ENCODE results near the gene SLC44A2. TPM values are rescaled to one million over a fixed set of nuclear protein-coding genes. Genes with fewer than 3 reads are reported as not detected.
"Not testable (repeated sequence)": the region's sequence is repeated elsewhere in the genome, so short reads cannot be mapped to it uniquely, and the experiment has no call there.

SLC44A2 gene
- total and polyA plus RNA-seq, 8 donors, result 175 to 255 (median 188) TPM

GRCh38 chr19:10670182-10670581, 44.8 kb downstream of the SLC44A2 start:
- TF ChIP-seq, protein P1, sequence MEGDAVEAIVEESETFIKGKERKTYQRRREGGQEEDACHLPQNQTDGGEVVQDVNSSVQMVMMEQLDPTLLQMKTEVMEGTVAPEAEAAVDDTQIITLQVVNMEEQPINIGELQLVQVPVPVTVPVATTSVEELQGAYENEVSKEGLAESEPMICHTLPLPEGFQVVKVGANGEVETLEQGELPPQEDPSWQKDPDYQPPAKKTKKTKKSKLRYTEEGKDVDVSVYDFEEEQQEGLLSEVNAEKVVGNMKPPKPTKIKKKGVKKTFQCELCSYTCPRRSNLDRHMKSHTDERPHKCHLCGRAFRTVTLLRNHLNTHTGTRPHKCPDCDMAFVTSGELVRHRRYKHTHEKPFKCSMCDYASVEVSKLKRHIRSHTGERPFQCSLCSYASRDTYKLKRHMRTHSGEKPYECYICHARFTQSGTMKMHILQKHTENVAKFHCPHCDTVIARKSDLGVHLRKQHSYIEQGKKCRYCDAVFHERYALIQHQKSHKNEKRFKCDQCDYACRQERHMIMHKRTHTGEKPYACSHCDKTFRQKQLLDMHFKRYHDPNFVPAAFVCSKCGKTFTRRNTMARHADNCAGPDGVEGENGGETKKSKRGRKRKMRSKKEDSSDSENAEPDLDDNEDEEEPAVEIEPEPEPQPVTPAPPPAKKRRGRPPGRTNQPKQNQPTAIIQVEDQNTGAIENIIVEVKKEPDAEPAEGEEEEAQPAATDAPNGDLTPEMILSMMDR (IDR thresholded peaks at IDR 0.05), result no peak
- ATAC-seq (no peak), DNase-seq (no peak)
- intact Hi-C loops (cut with DNase I), result no loop called here
- H3K4me1 ChIP-seq, result peaks cover 0 to 60% of the 10 kb centered on the region in 2 donors
- no peaks in the 10 kb centered on the region for H3K9me3 ChIP-seq
- H3K36me3 ChIP-seq, result peaks cover 0 to 59% of the 10 kb centered on the region in 2 donors
- H3K4me3 ChIP-seq, result no peak overlapping the region
- H3K27me3 ChIP-seq, result no peaks in the 10 kb centered on the region
- H3K27ac ChIP-seq, result no peak overlapping the region

DNA sequence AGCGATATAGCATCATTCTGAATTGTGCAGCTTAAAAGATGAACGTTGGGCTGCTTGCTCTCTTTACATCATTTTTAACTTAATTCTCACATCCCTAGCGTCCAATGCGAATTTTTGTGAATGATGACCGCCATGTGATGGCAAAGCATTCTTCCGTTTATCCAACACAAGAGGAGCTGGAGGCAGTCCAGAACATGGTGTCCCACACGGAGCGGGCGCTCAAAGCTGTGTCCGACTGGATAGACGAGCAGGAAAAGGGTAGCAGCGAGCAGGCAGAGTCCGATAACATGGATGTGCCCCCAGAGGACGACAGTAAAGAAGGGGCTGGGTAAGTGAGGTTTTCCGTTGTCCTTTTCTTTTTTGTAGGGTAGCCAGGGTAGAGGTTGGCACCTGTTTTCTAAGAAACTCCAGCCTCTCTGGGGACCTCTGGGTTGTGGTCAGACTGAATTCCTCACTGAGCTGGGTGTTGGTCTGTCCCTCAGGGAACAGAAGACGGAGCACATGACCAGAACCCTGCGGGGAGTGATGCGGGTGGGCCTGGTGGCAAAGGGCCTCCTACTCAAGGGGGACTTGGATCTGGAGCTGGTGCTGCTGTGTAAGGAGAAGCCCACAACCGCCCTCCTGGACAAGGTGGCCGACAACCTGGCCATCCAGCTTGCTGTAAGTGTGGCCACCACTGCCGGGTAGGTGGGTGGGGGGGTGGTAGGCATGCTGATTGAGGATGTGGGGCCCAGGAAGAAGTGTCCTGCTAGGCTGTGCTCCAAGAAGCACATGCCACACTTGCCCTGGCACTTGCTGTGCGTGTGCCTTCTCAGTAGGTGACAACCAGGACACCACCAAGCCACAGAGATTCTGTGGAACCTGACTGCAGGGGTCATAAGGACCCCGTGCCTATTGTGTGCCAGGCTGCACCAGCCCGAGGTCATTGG, 45.8 kb downstream of the SLC44A2 start:
- H3K4me3 ChIP-seq, result no peak overlapping the region
- peaks cover 0 to 54% of the 10 kb centered on the region in 2 donors for H3K4me1 ChIP-seq
- H3K27ac ChIP-seq, result no peak overlapping the region
- TF ChIP-seq, protein P1 (IDR thresholded peaks at IDR 0.05), result no peak
- no peaks in the 10 kb centered on the region for H3K9me3 ChIP-seq
- ATAC-seq (no peak), DNase-seq (peak in 1 of 4 donors; percentile 43)
- intact Hi-C loops (cut with DNase I), result no loop called here
- no peaks in the 10 kb centered on the region for H3K27me3 ChIP-seq
- H3K36me3 ChIP-seq, result peaks cover 0 to 68% of the 10 kb centered on the region in 2 donors

DNA sequence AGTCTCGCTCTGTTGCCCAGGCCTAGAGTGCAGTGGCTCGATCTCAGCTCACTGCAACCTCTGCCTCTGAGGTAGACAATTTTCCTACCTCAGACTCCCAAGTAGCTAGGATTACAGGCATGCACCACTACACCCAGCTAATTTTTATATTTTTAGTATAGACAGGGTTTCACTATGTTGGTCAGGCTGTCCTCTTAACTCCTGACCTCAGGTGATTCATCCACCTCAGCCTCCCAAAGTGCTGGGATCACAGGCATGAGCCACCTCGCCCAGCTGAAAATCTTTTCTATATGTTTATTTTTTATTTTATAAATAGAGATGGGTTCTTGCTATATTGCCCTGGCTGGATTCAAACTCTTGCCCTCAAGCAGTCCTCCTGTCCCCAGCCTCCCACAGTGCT, 46.6 kb downstream of the SLC44A2 start:
- ATAC-seq, result peak; percentile 37
- H3K4me3 ChIP-seq; H3K27ac ChIP-seq; H3K27me3 ChIP-seq; intact Hi-C loops (cut with DNase I); H3K9me3 ChIP-seq: not testable (repeated sequence)
- H3K36me3 ChIP-seq, result peaks cover 0 to 67% of the 10 kb centered on the region in 2 donors
- peak in 1 of 4 donors; percentile 0 for DNase-seq
- peaks cover 0 to 46% of the 10 kb centered on the region in 2 donors for H3K4me1 ChIP-seq

DNA sequence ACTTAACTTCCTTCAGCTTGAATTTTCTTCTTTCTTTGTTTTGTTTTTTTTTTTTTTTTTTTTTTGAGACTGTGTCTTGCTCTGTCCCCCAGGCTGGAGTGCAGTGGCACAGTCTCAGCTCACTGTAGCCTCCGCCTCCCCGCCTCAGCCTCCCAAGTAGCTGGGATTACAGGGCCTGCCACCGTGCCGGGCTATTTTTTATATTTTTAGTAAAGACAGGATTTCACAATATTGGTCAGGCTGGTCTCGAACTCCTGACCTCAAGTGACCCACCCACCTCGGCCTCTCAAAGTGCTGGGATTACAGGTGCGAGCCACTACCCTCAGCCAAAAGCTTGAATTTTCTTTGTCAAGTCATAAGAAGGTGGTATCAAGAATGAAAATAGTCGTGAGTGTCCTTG, 49.9 kb downstream of the SLC44A2 start:
- intact Hi-C loops (cut with DNase I); H3K9me3 ChIP-seq; H3K27me3 ChIP-seq; ATAC-seq; H3K27ac ChIP-seq; H3K4me3 ChIP-seq: not testable (repeated sequence)
- peaks cover 0 to 96% of the 10 kb centered on the region in 2 donors for H3K36me3 ChIP-seq
- H3K4me1 ChIP-seq, result peaks cover 0 to 22% of the 10 kb centered on the region in 2 donors
- DNase-seq, result peak in 1 of 4 donors; percentile 9

GRCh38 chr19:10677751-10678150, 52.4 kb downstream of the SLC44A2 start:
- intact Hi-C loops (cut with DNase I), result no loop called here
- TF ChIP-seq, protein P1 (IDR thresholded peaks at IDR 0.05), result no peak
- H3K36me3 ChIP-seq, result peaks cover 0 to 98% of the 10 kb centered on the region in 2 donors

DNA sequence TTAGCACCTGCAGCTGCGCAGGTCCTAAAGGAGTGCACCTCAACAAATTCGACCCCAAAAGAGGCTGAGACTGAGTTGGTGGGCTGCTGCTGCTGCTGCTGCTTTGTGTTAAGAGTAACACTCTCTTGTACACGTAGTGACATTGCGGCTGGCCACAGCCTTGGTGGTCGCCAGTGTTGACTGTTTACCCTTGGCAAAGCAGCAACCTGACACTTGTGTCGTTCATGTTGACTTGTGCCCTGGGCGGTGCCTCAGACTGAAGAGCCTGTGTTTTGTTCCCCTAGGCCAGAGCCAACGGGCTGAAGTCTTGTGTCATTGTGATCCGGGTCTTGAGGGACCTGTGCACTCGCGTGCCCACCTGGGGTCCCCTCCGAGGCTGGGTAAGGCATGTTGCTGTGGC, 53.5 kb downstream of the SLC44A2 start:
- Histone ChIP-seq H3K27ac (no peak overlapping the region), H3K36me3 (peaks cover 0 to 98% of the 10 kb centered on the region in 2 donors), H3K4me1 (no peaks in the 10 kb centered on the region), H3K9me3 (no peaks in the 10 kb centered on the region), H3K27me3 (no peaks in the 10 kb centered on the region), H3K4me3 (no peak overlapping the region)
- ATAC-seq, result no peak
- peak in 1 of 4 donors; percentile 49 for DNase-seq
- TF ChIP-seq, protein P1 (IDR thresholded peaks at IDR 0.05), result no peak
- intact Hi-C loops (cut with DNase I), result no loop called here

More at GRCh38 chr19:10677751-10678150, 52.4 kb downstream of the SLC44A2 start:
- DNase-seq (peak in 1 of 4 donors; percentile 37), ATAC-seq (no peak)
- no peaks in the 10 kb centered on the region for H3K27me3 ChIP-seq
- peaks cover 0 to 4% of the 10 kb centered on the region in 2 donors for H3K4me1 ChIP-seq
- no peaks in the 10 kb centered on the region for H3K9me3 ChIP-seq
- H3K4me3 ChIP-seq, result no peak overlapping the region
- no peak overlapping the region for H3K27ac ChIP-seq

Data from left lung (tissue), 10 donors.